Liver (tissue), 3 donors: ENCODE results near the gene RRAS2.

ENCODE experiments used
- ATF3 ChIP-seq: IDR thresholded peaks from 2 replicates; pipeline ENCODE4 v1.6.1; 2016; ENCODE audit warnings: antibody characterized with exemption
- CTCF ChIP-seq: fragments of 150-350 bp; IDR thresholded peaks from 2 replicates; pipeline ENCODE4 v1.5.1; 2017; ENCODE audit warnings: improper control_type of control experiment, low read depth, low read length; ENCODE audit not compliant: missing input control
- EGR1 ChIP-seq, 2 donors: IDR thresholded peaks; 2 replicates each; pipeline ENCODE4 v1.6.1; 2016 to 2018; ENCODE audit warnings: antibody characterized with exemption in 2 of 2, low read depth in 2 of 2
- GABPA ChIP-seq, 2 donors: IDR thresholded peaks in 1 of 2; conservative IDR thresholded peaks in 1 of 2; 2 replicates each; pipeline ENCODE4 v1.6.1; 2016; ENCODE audit warnings: antibody characterized with exemption in 2 of 2, mild to moderate bottlenecking in 1 of 2, moderate library complexity in 1 of 2
- JUND ChIP-seq, 2 donors: IDR thresholded peaks; 2 replicates each; pipeline ENCODE4 v1.6.1; 2016; ENCODE audit warnings: antibody characterized with exemption in 2 of 2
- NR2F2 ChIP-seq: IDR thresholded peaks from 2 replicates; pipeline ENCODE4 v1.6.1; 2016; ENCODE audit warnings: antibody characterized with exemption
- RAD21 ChIP-seq, 2 donors: IDR thresholded peaks; 2 replicates each; pipeline ENCODE4 v1.6.1; 2016; ENCODE audit warnings: antibody characterized with exemption in 2 of 2, mild to moderate bottlenecking in 2 of 2
- SP1 ChIP-seq: IDR thresholded peaks from 2 replicates; pipeline ENCODE4 v1.6.1; 2018; ENCODE audit warnings: antibody characterized with exemption, mild to moderate bottlenecking
- TAF1 ChIP-seq: conservative IDR thresholded peaks from 2 replicates; pipeline ENCODE4 v1.6.1; 2016; ENCODE audit warnings: antibody characterized with exemption, mild to moderate bottlenecking
- YY1 ChIP-seq: IDR thresholded peaks from 2 replicates; pipeline ENCODE4 v1.6.1; 2016; ENCODE audit warnings: antibody characterized with exemption, mild to moderate bottlenecking
- ZBTB33 ChIP-seq: IDR thresholded peaks from 2 replicates; pipeline ENCODE4 v1.6.1; 2016; ENCODE audit warnings: antibody characterized with exemption
- TF ChIP-seq, protein P1 (sequence below): IDR thresholded peaks from 2 replicates; pipeline ENCODE4 v1.6.1; 2016; ENCODE audit warnings: antibody characterized with exemption, mild to moderate bottlenecking
- TF ChIP-seq, protein P2 (sequence below): IDR thresholded peaks from 2 replicates; pipeline ENCODE4 v1.6.1; 2016; ENCODE audit warnings: antibody characterized with exemption
- donor health status: healthy.
- donor health status: healthy.

DNA sequence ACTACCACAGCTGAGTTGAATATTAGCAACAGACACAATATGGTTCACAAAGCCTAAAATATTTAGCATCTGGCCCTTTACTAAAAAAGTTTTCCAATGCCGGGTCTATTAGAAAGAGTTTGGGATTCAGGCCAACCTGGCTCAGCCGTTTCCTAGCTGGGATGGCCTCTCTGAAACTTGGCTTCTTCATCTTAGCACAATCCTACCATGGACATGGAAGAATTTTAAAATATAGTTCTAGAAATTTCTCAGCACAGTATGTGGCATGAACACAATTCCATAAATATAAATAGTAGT, 103.8 kb downstream of the RRAS2 start:
- TF ChIP-seq CTCF (no peak), YY1 (no peak), SP1 (no peak), EGR1 (IDR thresholded peaks at IDR 0.05; ENCODE audit: low read depth in 2 of 2) (no peak), ZBTB33 (no peak), ATF3 (no peak), GABPA (IDR thresholded peaks at IDR 0.05 in 1 of 2, conservative IDR thresholded peaks at IDR 0.05 in 1 of 2) (no peak), NR2F2 (no peak), TAF1 (no peak), RAD21 (IDR thresholded peaks at IDR 0.05) (no peak), JUND (IDR thresholded peaks at IDR 0.05) (no peak)
- TF ChIP-seq, protein P1, sequence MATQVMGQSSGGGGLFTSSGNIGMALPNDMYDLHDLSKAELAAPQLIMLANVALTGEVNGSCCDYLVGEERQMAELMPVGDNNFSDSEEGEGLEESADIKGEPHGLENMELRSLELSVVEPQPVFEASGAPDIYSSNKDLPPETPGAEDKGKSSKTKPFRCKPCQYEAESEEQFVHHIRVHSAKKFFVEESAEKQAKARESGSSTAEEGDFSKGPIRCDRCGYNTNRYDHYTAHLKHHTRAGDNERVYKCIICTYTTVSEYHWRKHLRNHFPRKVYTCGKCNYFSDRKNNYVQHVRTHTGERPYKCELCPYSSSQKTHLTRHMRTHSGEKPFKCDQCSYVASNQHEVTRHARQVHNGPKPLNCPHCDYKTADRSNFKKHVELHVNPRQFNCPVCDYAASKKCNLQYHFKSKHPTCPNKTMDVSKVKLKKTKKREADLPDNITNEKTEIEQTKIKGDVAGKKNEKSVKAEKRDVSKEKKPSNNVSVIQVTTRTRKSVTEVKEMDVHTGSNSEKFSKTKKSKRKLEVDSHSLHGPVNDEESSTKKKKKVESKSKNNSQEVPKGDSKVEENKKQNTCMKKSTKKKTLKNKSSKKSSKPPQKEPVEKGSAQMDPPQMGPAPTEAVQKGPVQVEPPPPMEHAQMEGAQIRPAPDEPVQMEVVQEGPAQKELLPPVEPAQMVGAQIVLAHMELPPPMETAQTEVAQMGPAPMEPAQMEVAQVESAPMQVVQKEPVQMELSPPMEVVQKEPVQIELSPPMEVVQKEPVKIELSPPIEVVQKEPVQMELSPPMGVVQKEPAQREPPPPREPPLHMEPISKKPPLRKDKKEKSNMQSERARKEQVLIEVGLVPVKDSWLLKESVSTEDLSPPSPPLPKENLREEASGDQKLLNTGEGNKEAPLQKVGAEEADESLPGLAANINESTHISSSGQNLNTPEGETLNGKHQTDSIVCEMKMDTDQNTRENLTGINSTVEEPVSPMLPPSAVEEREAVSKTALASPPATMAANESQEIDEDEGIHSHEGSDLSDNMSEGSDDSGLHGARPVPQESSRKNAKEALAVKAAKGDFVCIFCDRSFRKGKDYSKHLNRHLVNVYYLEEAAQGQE, result no peak
- TF ChIP-seq, protein P2, sequence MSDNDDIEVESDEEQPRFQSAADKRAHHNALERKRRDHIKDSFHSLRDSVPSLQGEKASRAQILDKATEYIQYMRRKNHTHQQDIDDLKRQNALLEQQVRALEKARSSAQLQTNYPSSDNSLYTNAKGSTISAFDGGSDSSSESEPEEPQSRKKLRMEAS, result no peak
